ENCODE results near the gene MYPOP. TPM values are rescaled to one million over a fixed set of nuclear protein-coding genes. Genes with fewer than 3 reads are reported as not detected.

MYPOP gene
- total and polyA plus RNA-seq, 2 of the 13 experiments (the other 11 are each of a cell fraction or from before 2014, with no cell fraction given) = 2.3 to 2.7 TPM

- POLR2A ChIA-PET = interaction anchor here (0.8 to 13.2 kb wide), 6 partner anchors 9 to 104 kb away, joined by 3 to 388 read pairs (median 6); partner anchors contain the start of genes FOXA3, IRF2BP1, MYPOP and SYMPK
- CTCF ChIA-PET (ENCODE audit: low intra/inter-chr PET ratio, low total read pairs) = interaction anchor here (2.2 kb wide), 1 partner anchor 10 kb away, joined by 11 read pairs; no protein-coding TSS in a partner anchor
- no peak overlapping the region for H2AFZ ChIP-seq (ENCODE audit: low read length)
- H3K9me3 ChIP-seq (ENCODE audit: low read length) = no peaks in the 10 kb centered on the region
- FAIRE-seq = no peak
- in situ Hi-C loops (cut with HindIII; ENCODE audit: extremely low pct_ligation_motif_present, low pct_unique_long_range_greater_than_20kb) (no loop called here), intact Hi-C loops (cut with micrococcal nuclease; ENCODE audit: unreplicated experiment) (no loop called here)
- TSS peak; percentile 44 for BruUV-seq (replicated peaks)
- H3K27me3 ChIP-seq (ENCODE audit: control insufficient read depth in 1 of 2, insufficient read depth in 2 of 2, low read length in 2 of 2) = no peaks in the 10 kb centered on the region
- H3K9ac ChIP-seq (ENCODE audit: insufficient read depth, low read depth, low read length) = peak overlapping the region; percentile 50
- H3K27ac ChIP-seq (ENCODE audit: extremely low read length, insufficient read depth, low read length) = peak overlapping the region; percentile 94
- peaks cover 0 to 5% of the 10 kb centered on the region in 2 experiments; a peak in 2 of 5 replicates for H3K36me3 ChIP-seq (replicated peaks in 1 of 2; ENCODE audit: control insufficient read depth in 1 of 2, insufficient read depth in 2 of 2, low read length in 2 of 2)
- H3K4me3 ChIP-seq (replicated peaks in 1 of 3; ENCODE audit: insufficient read depth in 1 of 3, low read depth in 2 of 3, low read length in 3 of 3) = peak overlapping the region in 1 of 3 experiments; percentile 58; a peak in 1 of 6 replicates
- H3K4me2 ChIP-seq (ENCODE audit: low read depth, low read length) = peak overlapping the region; percentile 90
- peaks cover 15% of the 10 kb centered on the region for H3K79me2 ChIP-seq (ENCODE audit: insufficient read depth, low read length)
- no peaks in the 10 kb centered on the region for H4K20me1 ChIP-seq (ENCODE audit: insufficient read depth, low read length)
- no peak for ATAC-seq
- WGBS (ENCODE audit: low lambda C conversion rate) = 42% methylated on average over 6 of the region's 7 CpGs
- peaks cover 86% of the 10 kb centered on the region for H3K4me1 ChIP-seq (ENCODE audit: insufficient read depth, low read length)
- no peak for DNase-seq (ENCODE audit: low spot score)
- no peak for TF ChIP-seq ZBTB26 (CRISPR knock-in tag; IDR thresholded peaks at IDR 0.05; ENCODE audit: borderline replicate concordance)
- TF ChIP-seq CREB3 (CRISPR knock-in tag; IDR thresholded peaks at IDR 0.05) = no peak
- no peak for TF ChIP-seq MYNN (CRISPR knock-in tag; IDR thresholded peaks at IDR 0.05; ENCODE audit: low read depth)
- no peak for TF ChIP-seq PHF20 (CRISPR knock-in tag; IDR thresholded peaks at IDR 0.05)
- peak; percentile 56; the same call in 1 of the 2 replicates for TF ChIP-seq ZNF572 (CRISPR knock-in tag; IDR thresholded peaks at IDR 0.05)
- TF ChIP-seq ZNF777 (CRISPR knock-in tag; IDR thresholded peaks at IDR 0.05) = no peak
- TF ChIP-seq ZMYM2 (CRISPR knock-in tag; IDR thresholded peaks at IDR 0.05) = no peak
- TF ChIP-seq KMT2A (CRISPR knock-in tag; IDR thresholded peaks at IDR 0.05) = no peak
- TF ChIP-seq ZIK1 (CRISPR knock-in tag; IDR thresholded peaks at IDR 0.05; ENCODE audit: borderline replicate concordance, low read depth) = no peak
- no peak for TF ChIP-seq POLR2AphosphoS2 (IDR thresholded peaks at IDR 0.05; ENCODE audit: low read depth, low read length)
- TF ChIP-seq ZNF720 (CRISPR knock-in tag; IDR thresholded peaks at IDR 0.05) = no peak
- TF ChIP-seq GPN1 (CRISPR knock-in tag; IDR thresholded peaks at IDR 0.05; ENCODE audit: borderline replicate concordance) = no peak
- TF ChIP-seq ZBTB44 (CRISPR knock-in tag; IDR thresholded peaks at IDR 0.05) = no peak
- TF ChIP-seq FOXC1 (CRISPR knock-in tag; IDR thresholded peaks at IDR 0.05; ENCODE audit: borderline replicate concordance) = no peak
- peak; percentile 75; the same call in 1 of the 2 replicates for TF ChIP-seq ZNF501 (CRISPR knock-in tag; IDR thresholded peaks at IDR 0.05)
- peak; percentile 33 for TF ChIP-seq KDM5B (CRISPR knock-in tag; IDR thresholded peaks at IDR 0.05; ENCODE audit: borderline replicate concordance)
- no peak for TF ChIP-seq ZFP41 (CRISPR knock-in tag; IDR thresholded peaks at IDR 0.05; ENCODE audit: borderline replicate concordance)
- 0 out of 2 replicates have a peak, but pooled peaks have one; percentile 3 for TF ChIP-seq SNAI1 (CRISPR knock-in tag; IDR thresholded peaks at IDR 0.05; ENCODE audit: borderline replicate concordance)
- no peak for TF ChIP-seq ZSCAN22 (CRISPR knock-in tag; IDR thresholded peaks at IDR 0.05)
- peak; percentile 42; the same call in 1 of the 2 replicates for TF ChIP-seq ZNF616 (CRISPR knock-in tag; IDR thresholded peaks at IDR 0.05; ENCODE audit: low read depth)
- no peak for TF ChIP-seq GABPB1 (CRISPR knock-in tag; IDR thresholded peaks at IDR 0.05)
- TF ChIP-seq RAD21 (CRISPR knock-in tag; IDR thresholded peaks at IDR 0.05) = no peak
- no peak for TF ChIP-seq RFXAP (CRISPR knock-in tag; IDR thresholded peaks at IDR 0.05; ENCODE audit: borderline replicate concordance)
Measured at GRCh38 chr19:45873219-45873772, 29.1 kb downstream of the MYPOP start.
